ENCODE results near the gene NDUFA8.

NDUFA8 gene

GRCh38 chr9:122168356-122168755 lies 8.8 kb upstream of the NDUFA8 start:
- no peak overlapping the region for H3K27ac ChIP-seq
- no peak for TF ChIP-seq CTCF (IDR thresholded peaks at IDR 0.05)
- TF ChIP-seq ZFX (IDR thresholded peaks at IDR 0.05; ENCODE audit: borderline replicate concordance), result no peak

GRCh38 chr9:122164286-122164685 lies 4.7 kb upstream of the NDUFA8 start:
- no peak for TF ChIP-seq ZFX (IDR thresholded peaks at IDR 0.05; ENCODE audit: borderline replicate concordance)
- TF ChIP-seq CTCF (IDR thresholded peaks at IDR 0.05), result no peak

GRCh38 chr9:122162415-122162814 lies 2.8 kb upstream of the NDUFA8 start:
- TF ChIP-seq CTCF (IDR thresholded peaks at IDR 0.05) (no peak), ZFX (IDR thresholded peaks at IDR 0.05; ENCODE audit: borderline replicate concordance) (no peak)
- H3K27ac ChIP-seq, result no peak overlapping the region

More at GRCh38 chr9:122164286-122164685, 4.7 kb upstream of the NDUFA8 start:
- no peak overlapping the region for H3K27ac ChIP-seq

- peak overlapping the region; percentile 53; the same call in 1 of the 2 replicates for H3K27ac ChIP-seq
- TF ChIP-seq CTCF (IDR thresholded peaks at IDR 0.05) (no peak), ZFX (IDR thresholded peaks at IDR 0.05; ENCODE audit: borderline replicate concordance) (no peak)
These were observed 307 bp upstream of the NDUFA8 start for GRCh38 chr9:122159925-122160246.

GRCh38 chr9:122158202-122158601 lies 1.4 kb downstream of the NDUFA8 start:
- H3K27ac ChIP-seq, result no peak overlapping the region
- TF ChIP-seq ZFX (IDR thresholded peaks at IDR 0.05; ENCODE audit: borderline replicate concordance) (no peak), CTCF (IDR thresholded peaks at IDR 0.05) (peak; percentile 54)

- TF ChIP-seq CTCF (IDR thresholded peaks at IDR 0.05) (no peak), ZFX (IDR thresholded peaks at IDR 0.05; ENCODE audit: borderline replicate concordance) (no peak)
- no peak overlapping the region for H3K27ac ChIP-seq
These were observed 3.8 kb downstream of the NDUFA8 start for GRCh38 chr9:122155796-122156195.

- no peak for TF ChIP-seq ZFX (IDR thresholded peaks at IDR 0.05; ENCODE audit: borderline replicate concordance)
- TF ChIP-seq CTCF (IDR thresholded peaks at IDR 0.05), result no peak
- no peak overlapping the region for H3K27ac ChIP-seq
These were observed 8.2 kb downstream of the NDUFA8 start for GRCh38 chr9:122151267-122151828.

Data from 22Rv1 (cell line).